Measurements from ENCODE around the gene MRPS33.
"Not testable (repeated sequence)": the region's sequence is repeated elsewhere in the genome, so short reads cannot be mapped to it uniquely, and the experiment has no call there.

MRPS33 gene

GRCh38 chr7:141014524-141015395 lies at the start of gene MRPS33:
TSS of gene MRPS33 (minus strand) at chr7:141014952. CDS start at chr7:141010633, 4,319 bp downstream.
- peak; percentile 96 for DNase-seq

GRCh38 chr7:141057788-141058187 lies 43.0 kb upstream of the MRPS33 start:
- DNase-seq: no peak

DNA sequence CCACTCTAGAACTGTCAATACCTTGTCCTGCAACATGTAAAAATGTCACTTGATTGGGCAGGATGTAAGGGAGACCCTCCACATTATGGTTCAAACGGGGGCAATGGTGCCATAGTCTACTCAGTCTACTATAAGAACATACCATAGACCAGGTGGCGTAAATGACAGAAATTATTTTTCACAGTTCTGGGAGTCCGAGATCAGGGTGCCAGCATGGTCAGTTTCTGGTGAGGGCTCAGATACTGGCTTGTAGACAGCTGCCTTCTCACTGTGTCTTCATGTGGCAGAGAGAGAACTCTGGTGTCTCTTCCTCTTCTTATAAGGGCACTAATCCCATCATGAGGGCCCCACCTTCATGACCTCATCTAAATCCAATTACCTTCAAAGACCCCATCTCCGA lies 40.4 kb upstream of the MRPS33 start:
- DNase-seq: no peak

DNA sequence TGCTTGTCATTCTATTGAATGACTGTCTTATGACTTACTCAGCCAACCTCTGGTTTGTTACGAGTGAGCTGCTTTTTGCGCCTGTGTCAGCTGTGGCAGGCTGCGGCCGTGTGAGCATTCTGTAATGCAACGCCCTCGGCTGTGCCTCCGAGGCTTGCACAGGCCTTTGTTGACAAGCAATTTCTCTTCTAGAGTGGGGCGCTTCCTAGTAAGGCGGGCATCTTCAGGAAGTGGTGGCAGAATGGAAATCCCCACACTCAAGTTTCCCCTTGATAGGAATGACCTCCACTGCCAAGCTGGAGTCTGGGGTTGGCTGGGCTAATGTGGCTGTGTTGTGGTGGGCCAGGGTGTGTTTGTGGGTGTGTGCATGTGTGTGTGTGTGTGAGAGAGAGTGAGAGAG lies 38.9 kb upstream of the MRPS33 start:
- DNase-seq: no peak

DNA sequence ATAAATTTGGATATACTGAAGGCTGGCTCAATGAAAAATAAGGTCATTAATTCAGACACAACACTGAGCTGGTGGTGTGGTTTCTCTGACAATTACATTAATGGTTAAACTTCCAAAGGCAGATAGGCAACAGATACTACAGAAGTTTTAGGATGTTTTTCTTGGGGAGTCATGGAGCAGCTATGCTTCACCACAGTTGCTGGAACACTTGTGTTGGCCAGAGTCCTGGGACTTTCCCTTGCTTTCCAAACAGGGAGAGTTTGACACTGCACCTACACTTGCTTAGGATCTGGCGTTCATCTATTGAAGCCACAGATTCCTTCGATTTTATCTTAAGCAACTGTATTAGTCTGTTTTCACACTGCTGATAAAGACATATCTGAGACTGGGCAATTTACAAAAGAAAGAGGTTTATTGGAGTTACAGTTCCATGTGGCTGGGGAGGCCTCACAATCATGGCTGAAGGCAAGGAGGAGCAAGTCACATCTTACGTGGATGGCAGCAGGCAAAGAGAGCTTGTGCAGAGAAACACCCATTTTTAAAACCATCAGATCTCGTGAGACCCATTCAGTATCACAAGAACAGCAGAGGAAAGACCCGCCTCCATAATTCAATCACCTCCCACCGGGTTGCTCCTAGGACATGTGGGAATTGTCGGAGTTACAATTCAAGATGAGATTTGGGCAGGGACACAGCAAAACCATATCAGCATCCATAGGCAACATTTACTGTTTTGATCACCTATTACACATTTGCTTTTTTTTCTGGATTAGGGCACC lies 31.3 kb upstream of the MRPS33 start:
- DNase-seq: no peak

GRCh38 chr7:141045126-141045841 lies 30.5 kb upstream of the MRPS33 start:
- no peak for DNase-seq

GRCh38 chr7:141043616-141044015 lies 28.9 kb upstream of the MRPS33 start:
- DNase-seq: no peak

DNA sequence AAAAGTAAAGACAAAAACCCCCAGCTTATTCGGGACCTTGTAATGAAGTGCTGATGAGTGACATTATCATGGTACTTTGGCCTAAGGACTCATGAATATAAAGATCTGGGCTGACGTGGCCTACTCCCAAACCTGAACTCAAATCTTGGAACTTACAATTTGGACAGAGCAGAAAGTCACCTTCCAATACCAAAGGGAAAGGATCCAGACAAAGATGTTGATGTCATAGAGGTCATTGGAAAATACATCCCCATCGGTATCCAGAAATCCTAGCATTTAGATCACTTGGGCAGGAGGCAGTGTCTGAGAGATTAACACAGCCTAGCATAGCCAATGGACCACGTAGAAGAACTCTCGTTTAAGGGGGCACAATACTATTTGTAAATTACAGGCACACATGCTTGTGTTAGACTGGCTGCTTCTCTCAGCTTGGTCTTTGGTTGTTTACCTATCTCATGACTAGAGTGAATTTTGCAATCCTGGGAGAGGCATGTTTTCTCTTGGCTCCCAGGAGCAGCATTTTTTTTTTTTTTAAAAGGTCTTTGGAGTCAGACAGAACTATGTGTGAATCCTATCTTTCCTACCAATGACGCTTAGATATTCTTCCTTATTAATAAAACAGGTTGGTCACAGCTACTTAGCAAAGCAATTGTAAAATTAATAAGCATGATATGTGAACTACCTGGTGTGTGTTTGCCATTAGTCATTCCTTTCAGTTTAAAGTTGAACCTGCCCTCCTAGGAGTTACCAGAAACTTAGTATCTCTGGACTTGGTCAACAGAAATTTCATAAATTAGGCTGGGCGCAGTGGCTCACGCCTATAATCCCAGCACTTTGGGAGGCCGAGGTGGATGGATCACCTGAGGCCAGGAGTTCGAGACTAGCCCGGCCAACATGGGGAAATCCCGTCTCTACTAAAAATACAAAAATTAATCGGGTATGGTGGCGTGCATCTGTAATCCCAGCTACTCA lies 27.8 kb upstream of the MRPS33 start:
- no peak for DNase-seq

GRCh38 chr7:141039376-141039775 lies 24.6 kb upstream of the MRPS33 start:
- no peak for DNase-seq

- not testable (repeated sequence) for DNase-seq
Observed at GRCh38 chr7:141038100-141038499, 23.3 kb upstream of the MRPS33 start.

DNA sequence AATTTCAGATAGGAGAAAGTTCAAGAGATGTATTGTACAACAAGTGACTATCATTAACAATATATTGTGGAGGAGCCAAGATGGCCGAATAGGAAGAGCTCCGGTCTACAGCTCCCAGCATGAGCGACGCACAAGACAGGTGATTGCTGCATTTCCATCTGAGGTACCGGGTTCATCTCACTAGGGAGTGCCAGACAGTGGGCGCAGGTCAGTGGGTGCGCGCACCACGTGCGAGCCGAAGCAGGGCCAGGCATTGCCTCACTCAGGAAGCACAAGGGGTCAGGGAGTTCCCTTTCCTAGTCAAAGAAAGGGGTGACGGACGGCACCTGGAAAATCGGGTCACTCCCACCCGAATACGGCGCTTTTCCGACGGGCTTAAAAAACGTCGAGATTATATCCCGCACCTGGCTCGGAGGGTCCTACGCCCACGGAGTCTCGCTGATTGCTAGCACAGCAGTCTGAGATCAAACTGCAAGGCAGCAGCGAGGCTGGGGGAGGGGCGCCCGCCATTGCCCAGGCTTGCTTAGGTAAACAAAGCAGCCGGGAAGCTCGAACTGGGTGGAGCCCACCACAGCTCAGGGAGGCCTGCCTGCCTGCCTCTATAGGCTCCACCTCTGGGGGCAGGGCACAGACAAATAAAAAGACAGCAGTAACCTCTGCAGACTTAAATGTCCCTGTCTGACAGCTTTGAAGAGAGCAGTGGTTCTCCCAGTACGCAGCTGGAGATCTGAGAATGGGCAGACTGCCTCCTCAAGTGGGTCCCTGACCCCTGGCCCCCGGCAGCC lies 18.0 kb upstream of the MRPS33 start:
- DNase-seq: not testable (repeated sequence)

DNA sequence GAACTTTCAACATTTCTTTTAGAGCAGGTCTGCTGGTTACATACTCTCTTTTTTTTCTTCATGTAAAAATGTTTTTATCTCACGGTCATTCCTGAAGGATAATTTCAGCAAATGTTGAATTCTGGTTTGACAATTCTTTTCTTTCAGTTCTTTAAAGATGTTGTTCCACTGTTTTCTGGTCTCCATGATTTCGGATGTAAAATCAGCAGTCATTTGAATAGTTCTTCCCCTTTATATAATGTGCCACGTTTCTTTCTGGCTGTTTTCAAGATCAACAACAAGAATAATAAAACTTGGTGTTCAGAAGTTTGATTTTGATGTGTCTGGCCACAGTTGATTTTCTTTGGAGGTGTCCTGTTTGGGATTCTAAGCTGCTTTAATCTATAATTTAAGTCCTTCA lies 14.0 kb upstream of the MRPS33 start:
- no peak for DNase-seq

DNA sequence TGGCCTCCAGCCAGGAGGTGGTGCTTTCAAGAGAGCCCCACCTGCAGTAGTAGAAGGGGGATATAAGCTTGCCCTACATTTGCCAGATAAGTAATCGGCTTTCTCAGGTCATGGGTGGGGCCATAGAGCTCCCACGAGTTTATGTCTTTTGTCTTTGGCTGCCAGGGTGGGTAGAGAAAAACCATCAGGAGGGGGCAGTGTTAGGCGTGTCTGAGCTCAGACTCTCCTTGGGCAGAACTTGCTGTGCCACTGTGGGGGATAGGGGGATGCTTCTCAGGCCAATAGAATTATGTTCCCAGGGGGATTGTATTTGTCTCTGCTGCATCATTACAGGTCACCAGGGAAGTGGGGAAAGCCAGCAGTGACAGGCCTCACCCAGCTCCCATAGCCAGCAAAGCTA lies 12.3 kb upstream of the MRPS33 start:
- no peak for DNase-seq

DNA sequence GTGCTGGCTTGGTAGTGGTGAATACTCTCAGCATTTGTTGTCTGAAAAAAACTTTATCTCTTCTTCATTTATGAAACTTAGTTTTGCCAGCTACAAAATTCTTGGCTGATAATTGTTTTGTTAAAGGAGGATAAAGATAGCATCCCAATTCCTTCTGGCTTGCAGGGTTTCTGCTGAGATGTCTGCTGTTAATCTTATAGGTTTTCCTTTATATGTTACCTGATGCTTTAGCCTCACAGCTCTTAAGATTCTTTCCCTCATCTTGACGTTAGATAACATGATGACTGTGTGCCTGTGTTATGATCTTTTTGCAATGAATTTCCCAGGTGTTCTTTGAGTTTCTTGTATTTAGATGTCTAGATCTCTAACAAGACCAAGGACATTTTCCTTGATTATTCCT lies 9.9 kb upstream of the MRPS33 start:
- no peak for DNase-seq

- DNase-seq: no peak
Observed at GRCh38 chr7:141023295-141023694, 8.5 kb upstream of the MRPS33 start.

DNA sequence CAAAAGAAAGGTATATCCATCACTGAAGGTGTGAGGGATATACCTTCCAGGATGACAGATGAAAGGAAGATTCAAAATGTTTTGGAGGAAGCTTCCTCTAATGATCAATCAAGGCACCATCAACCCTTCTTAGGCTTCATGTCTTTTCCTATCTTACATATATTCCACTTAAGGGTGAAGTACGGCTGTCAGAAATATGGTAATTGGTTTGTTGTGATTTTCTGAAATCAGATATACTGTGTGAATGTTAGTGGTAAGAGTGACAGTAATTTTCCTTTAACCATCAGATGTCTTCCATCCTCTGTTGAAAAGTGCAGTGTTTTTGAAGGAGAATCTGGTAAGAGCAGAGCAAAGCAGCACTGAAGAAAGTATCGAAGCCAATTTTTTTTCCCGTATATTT lies 2.8 kb upstream of the MRPS33 start:
- DNase-seq: no peak

DNA sequence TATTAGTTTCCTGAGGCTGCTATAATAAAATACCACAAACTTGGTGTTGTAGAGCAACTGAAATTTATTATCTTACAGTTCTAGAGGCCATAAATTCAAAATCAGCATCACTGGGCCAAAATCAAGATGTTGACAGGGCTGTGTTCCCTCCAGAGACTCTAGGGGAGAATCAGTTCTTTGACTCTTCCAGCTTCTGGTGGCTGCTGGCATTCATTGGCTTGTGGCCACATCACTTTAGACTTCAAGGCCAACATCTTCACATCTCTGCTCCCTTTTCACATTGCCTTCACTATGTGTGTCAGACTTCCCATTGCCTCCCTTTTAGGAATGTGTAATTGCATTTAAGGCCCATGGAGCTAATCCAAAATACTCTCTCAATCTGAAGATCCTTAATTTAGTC lies 1.6 kb upstream of the MRPS33 start:
- no peak for DNase-seq

DNA sequence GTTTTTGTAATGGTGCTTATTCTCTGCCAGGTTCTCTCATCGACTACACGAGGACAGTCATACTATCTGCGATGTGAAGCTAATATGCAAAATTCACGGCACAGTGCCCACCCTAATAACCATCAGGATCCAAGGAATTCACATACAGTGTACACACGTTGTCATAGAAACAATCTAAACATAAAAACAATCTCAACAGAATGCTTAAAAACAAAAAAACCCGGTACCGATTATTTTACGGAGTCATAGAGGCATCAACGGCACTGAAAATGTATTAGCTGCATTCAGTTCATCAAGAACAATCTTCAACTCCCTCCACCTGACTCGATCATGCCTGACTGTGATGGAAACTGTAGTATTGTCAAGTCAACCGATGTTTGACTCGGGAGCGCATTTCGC lies 628 bp downstream of the MRPS33 start:
- no peak for DNase-seq

- DNase-seq: no peak
Observed at GRCh38 chr7:141013345-141013715, 1.4 kb downstream of the MRPS33 start.

DNA sequence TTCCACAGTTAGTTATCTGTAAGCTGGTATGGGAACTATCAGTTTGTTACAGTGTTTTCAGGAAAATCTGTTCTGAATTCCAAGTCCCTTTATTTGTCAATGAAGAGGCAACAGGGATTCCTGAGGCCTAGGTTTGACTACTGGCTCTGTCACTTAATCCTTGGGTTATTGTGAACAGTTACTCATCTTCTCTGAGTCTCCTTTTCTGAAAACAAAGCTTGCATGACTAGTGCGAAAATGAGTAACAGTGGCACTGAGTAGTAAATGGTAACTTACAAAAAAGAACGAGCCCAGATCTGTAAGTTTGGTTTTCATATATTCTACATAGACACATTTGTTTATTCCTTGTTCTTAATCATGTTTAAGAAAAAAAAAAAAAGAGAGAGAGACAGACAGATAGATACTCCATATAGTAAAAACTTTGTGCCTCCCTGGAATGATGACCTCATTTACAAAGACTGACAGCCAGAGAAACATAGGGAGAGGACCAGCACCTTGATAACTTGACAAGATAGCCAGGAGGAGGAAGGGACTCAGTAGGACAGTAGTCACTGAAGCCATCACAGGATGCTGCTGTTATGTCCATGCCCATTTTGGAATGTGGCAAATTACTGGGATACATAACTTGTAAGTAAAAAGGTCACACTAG lies 1.9 kb downstream of the MRPS33 start:
- no peak for DNase-seq

All from NCI-H1417 treated with DMSO at 0.1 percent for 48 hours (cell line).